Neural progenitor cell (in vitro differentiated cells): Measurements from ENCODE around the gene PAK1.

Experiments
- CTCF ChIP-seq: fragments of 200-600 bp; sonication (generic); IDR thresholded peaks from 2 replicates; pipeline ENCODE4 v1.5.1; 2017; ENCODE audit warnings: antibody characterized with exemption, mild to moderate bottlenecking
- EZH2 ChIP-seq: fragments of 200-600 bp; sonication (generic); IDR thresholded peaks from 2 replicates; pipeline ENCODE4 v1.6.1; 2017; ENCODE audit warnings: antibody characterized with exemption, mild to moderate bottlenecking, moderate library complexity

- no peak for TF ChIP-seq CTCF
- no peak for TF ChIP-seq EZH2
Measured at GRCh38 chr11:77361184-77361583, 112.7 kb downstream of the PAK1 start.
